Skeletal muscle tissue (tissue), 4 donors: ENCODE data around the gene NAB1. TPM values are rescaled to one million over a fixed set of nuclear protein-coding genes. Genes with fewer than 3 reads are reported as not detected.

Source experiments
- H3K27ac ChIP-seq: one replicate; pipeline ENCODE4 v1.7.0; 2013; ENCODE audit warnings: mild to moderate bottlenecking, low read depth, low read length, inconsistent platforms
- H3K27me3 ChIP-seq, 3 donors: one replicate each; pipeline ENCODE4 v1.7.0; 2013; ENCODE audit warnings: low read length in 3 of 3; ENCODE audit not compliant: control insufficient read depth in 3 of 3, insufficient read depth in 3 of 3
- H3K36me3 ChIP-seq, 3 donors: one replicate each; pipeline ENCODE4 v1.7.0; 2013; ENCODE audit warnings: low read length in 3 of 3; ENCODE audit not compliant: control insufficient read depth in 3 of 3, insufficient read depth in 3 of 3
- H3K4me1 ChIP-seq, 3 donors: one replicate each; pipeline ENCODE4 v1.7.0; 2013; ENCODE audit warnings: low read length in 3 of 3, mild to moderate bottlenecking in 3 of 3; ENCODE audit not compliant: control insufficient read depth in 3 of 3, insufficient read depth in 3 of 3
- H3K4me3 ChIP-seq, 3 donors: one replicate each; pipeline ENCODE4 v1.7.0; 2013; ENCODE audit warnings: low read length in 3 of 3
- H3K9ac ChIP-seq, 3 donors: one replicate each; pipeline ENCODE4 v1.7.0; 2013; ENCODE audit warnings: low read length in 3 of 3, mild to moderate bottlenecking in 3 of 3, moderate library complexity in 2 of 3, low read depth in 1 of 3
- H3K9me3 ChIP-seq, 3 donors: one replicate each; pipeline ENCODE4 v1.7.0; 2013; ENCODE audit warnings: low read length in 3 of 3; ENCODE audit not compliant: control insufficient read depth in 3 of 3
- total RNA-seq: library from RNA; depleted of rRNA; stranded (reverse); fragments of >200 nt; gene quantifications from one replicate; pipeline ENCODE4 v1.2.3, GENCODE V29; 2014
- donor health status: Osteomylitis.

Gene NAB1
- total RNA-seq, 1 donor from 2014 or later: 128 TPM

GRCh38 chr2:190637281-190637734, 11.6 kb upstream of the NAB1 start:
- Histone ChIP-seq H3K27me3 (no peaks in the 10 kb centered on the region), H3K36me3 (no peaks in the 10 kb centered on the region), H3K4me3 (no peak overlapping the region), H3K4me1 (peaks cover 0 to 11% (median 0%) of the 10 kb centered on the region in 3 donors), H3K9ac (peak overlapping the region in 1 of 3 donors; percentile 40), H3K9me3 (no peaks in the 10 kb centered on the region), H3K27ac (peak overlapping the region; percentile 34)

- Histone ChIP-seq H3K9ac (no peak overlapping the region), H3K4me3 (no peak overlapping the region), H3K4me1 (peaks cover 0 to 11% (median 0%) of the 10 kb centered on the region in 3 donors), H3K9me3 (no peaks in the 10 kb centered on the region), H3K27ac (peak overlapping the region; percentile 34), H3K36me3 (no peaks in the 10 kb centered on the region), H3K27me3 (no peaks in the 10 kb centered on the region)
Observed at GRCh38 chr2:190637903-190638618, 10.8 kb upstream of the NAB1 start.

- Histone ChIP-seq H3K36me3 (no peaks in the 10 kb centered on the region), H3K9ac (no peak overlapping the region), H3K4me3 (no peak overlapping the region), H3K27ac (no peak overlapping the region), H3K4me1 (peaks cover 0 to 11% (median 0%) of the 10 kb centered on the region in 3 donors), H3K27me3 (no peaks in the 10 kb centered on the region), H3K9me3 (no peaks in the 10 kb centered on the region)
Observed at GRCh38 chr2:190640117-190640516, 8.8 kb upstream of the NAB1 start.

- no peak overlapping the region for H3K27ac ChIP-seq
- H3K4me3 ChIP-seq: no peak overlapping the region
- no peak overlapping the region for H3K9ac ChIP-seq
- H3K27me3 ChIP-seq: no peaks in the 10 kb centered on the region
- H3K9me3 ChIP-seq: no peaks in the 10 kb centered on the region
- H3K36me3 ChIP-seq: no peaks in the 10 kb centered on the region
- H3K4me1 ChIP-seq: peaks cover 0 to 11% (median 0%) of the 10 kb centered on the region in 3 donors
Observed at GRCh38 chr2:190641469-190641868, 7.4 kb upstream of the NAB1 start.

GRCh38 chr2:190646780-190647522, 1.9 kb upstream of the NAB1 start:
- H3K4me3 ChIP-seq: peak overlapping the region in 2 of 3 donors; percentile 12 to 19
- peak overlapping the region in 2 of 3 donors; percentile 53 to 74 for H3K9ac ChIP-seq
- H3K9me3 ChIP-seq: no peaks in the 10 kb centered on the region
- H3K4me1 ChIP-seq: peaks cover 4 to 9% (median 7%) of the 10 kb centered on the region in 3 donors
- H3K27me3 ChIP-seq: no peaks in the 10 kb centered on the region
- H3K27ac ChIP-seq: peak overlapping the region; percentile 10
- no peaks in the 10 kb centered on the region for H3K36me3 ChIP-seq

GRCh38 chr2:190648289-190649034, 421 bp upstream of the NAB1 start:
- H3K4me3 ChIP-seq: peak overlapping the region; percentile 70 to 79 (median 74)
- peak overlapping the region; percentile 59 to 75 (median 74) for H3K9ac ChIP-seq
- H3K4me1 ChIP-seq: peaks cover 4 to 9% (median 7%) of the 10 kb centered on the region in 3 donors
- H3K27ac ChIP-seq: peak overlapping the region; percentile 74
- no peaks in the 10 kb centered on the region for H3K27me3 ChIP-seq
- H3K9me3 ChIP-seq: no peaks in the 10 kb centered on the region
- H3K36me3 ChIP-seq: no peaks in the 10 kb centered on the region

- Histone ChIP-seq H3K27me3 (no peaks in the 10 kb centered on the region), H3K4me1 (peaks cover 9 to 19% (median 10%) of the 10 kb centered on the region in 3 donors), H3K9me3 (no peaks in the 10 kb centered on the region), H3K9ac (peak overlapping the region; percentile 78 to 85 (median 82)), H3K4me3 (peak overlapping the region; percentile 84 to 89 (median 87)), H3K36me3 (no peaks in the 10 kb centered on the region), H3K27ac (peak overlapping the region; percentile 74)
Observed at GRCh38 chr2:190649798-190650390, 1.0 kb downstream of the NAB1 start.

- Histone ChIP-seq H3K27me3 (no peaks in the 10 kb centered on the region), H3K4me1 (peaks cover 17 to 26% (median 20%) of the 10 kb centered on the region in 3 donors), H3K9me3 (no peaks in the 10 kb centered on the region), H3K36me3 (no peaks in the 10 kb centered on the region), H3K27ac (no peak overlapping the region), H3K4me3 (no peak overlapping the region), H3K9ac (peak overlapping the region in 1 of 3 donors; percentile 35)
Observed at GRCh38 chr2:190651413-190651812, 2.5 kb downstream of the NAB1 start.

- no peaks in the 10 kb centered on the region for H3K27me3 ChIP-seq
- no peak overlapping the region for H3K4me3 ChIP-seq
- no peaks in the 10 kb centered on the region for H3K9me3 ChIP-seq
- peaks cover 17 to 30% (median 22%) of the 10 kb centered on the region in 3 donors for H3K4me1 ChIP-seq
- no peak overlapping the region for H3K27ac ChIP-seq
- no peak overlapping the region for H3K9ac ChIP-seq
- H3K36me3 ChIP-seq: no peaks in the 10 kb centered on the region
Observed at GRCh38 chr2:190653231-190653630, 4.3 kb downstream of the NAB1 start.
